DLD1 (cell line): ENCODE measurements around the gene SLC30A1.
"Not testable (repeated sequence)": the region's sequence is repeated elsewhere in the genome, so short reads cannot be mapped to it uniquely, and the experiment has no call there.

Source experiments
- in situ Hi-C: cut with HindIII; loops from 2 replicates; pipeline ENCODE4 v1.10.0; 2017; ENCODE audit warnings: low sequenced_read_pairs

The SLC30A1 gene

DNA sequence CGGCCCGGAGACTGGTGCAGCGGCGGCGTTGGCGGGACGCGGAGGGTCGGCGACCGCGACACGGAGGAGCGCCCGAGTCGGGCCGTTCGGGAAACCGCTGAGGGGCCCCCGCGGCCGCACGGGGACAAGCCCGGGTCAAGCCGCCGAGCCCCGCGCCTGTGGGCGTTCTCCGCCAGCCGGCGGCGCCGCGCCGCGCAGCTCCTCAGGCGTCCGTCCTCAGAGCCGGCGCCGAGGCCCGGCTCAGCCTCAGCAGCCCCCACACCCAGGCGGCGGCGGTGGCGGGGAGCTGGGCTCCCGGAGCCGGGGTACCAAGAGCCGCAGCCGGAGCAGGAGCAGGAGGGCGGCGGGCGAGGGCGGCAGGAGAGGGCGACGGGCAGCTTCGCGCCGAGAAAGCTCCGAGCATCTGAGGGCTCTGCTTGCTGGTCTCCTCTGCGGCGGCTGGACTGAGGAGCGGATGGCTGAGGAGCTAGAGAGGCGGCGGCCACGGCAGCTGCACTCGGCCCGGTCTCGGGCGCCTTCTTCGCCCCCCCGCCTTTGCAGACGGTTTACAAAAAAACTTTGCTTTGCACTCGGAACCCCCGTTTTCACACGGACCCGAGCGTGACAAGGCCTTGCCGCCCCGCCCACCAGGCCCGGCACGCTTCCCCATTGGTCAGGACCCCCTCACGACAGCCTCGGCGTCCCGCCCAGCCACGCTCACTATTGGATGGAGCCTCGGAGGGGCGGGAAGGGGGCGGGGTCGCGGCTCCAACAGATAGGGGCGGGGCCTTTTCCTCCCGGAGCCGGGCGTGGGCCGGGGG, at the start of gene SLC30A1:
Gene SLC30A1 (minus strand): TSS at position 522 of the 800 bp plus-strand sequence. CDS start 549 bp downstream, outside the sequence.
- in situ Hi-C loops: no loop called here

GRCh38 chr1:211628417-211628816, 49.5 kb upstream of the SLC30A1 start:
- in situ Hi-C loops: no loop called here

DNA sequence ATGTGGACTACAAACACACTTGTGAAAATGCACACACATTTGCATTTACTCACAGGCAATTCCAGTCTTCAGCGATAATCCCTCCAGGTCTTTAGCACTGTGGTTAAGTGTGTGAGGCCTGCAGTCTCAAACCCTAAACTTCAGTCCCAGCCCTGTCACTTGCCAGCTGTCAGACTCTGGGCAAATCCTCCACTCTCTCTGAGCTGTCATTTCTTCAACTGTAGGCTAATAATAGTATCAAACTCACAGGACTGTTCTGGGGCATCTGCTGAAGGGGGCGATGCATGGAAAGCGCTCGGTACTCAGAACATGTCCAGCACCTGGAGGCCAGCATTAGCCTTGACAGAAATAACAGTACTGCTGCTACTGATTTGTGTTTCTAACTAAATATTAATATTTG, 48.3 kb upstream of the SLC30A1 start:
- in situ Hi-C loops: no loop called here

DNA sequence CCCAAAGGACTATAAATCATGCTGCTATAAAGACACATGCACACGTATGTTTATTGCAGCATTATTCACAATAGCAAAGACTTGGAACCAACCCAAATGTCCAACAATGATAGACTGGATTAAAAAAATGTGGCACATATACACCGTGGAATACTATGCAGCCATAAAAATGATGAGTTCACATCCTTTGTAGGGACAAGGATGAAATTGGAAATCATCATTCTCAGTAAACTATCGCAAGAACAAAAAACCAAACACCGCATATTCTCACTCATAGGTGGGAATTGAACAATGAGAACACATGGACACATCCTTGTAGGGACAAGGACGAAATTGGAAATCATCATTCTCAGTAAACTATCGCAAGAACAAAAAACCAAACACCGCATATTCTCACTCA, 46.9 kb upstream of the SLC30A1 start:
- in situ Hi-C loops: not testable (repeated sequence)

- in situ Hi-C loops: no loop called here
These were observed 46.1 kb upstream of the SLC30A1 start for GRCh38 chr1:211625040-211625439.

GRCh38 chr1:211623515-211623914, 44.6 kb upstream of the SLC30A1 start:
- in situ Hi-C loops: no loop called here

DNA sequence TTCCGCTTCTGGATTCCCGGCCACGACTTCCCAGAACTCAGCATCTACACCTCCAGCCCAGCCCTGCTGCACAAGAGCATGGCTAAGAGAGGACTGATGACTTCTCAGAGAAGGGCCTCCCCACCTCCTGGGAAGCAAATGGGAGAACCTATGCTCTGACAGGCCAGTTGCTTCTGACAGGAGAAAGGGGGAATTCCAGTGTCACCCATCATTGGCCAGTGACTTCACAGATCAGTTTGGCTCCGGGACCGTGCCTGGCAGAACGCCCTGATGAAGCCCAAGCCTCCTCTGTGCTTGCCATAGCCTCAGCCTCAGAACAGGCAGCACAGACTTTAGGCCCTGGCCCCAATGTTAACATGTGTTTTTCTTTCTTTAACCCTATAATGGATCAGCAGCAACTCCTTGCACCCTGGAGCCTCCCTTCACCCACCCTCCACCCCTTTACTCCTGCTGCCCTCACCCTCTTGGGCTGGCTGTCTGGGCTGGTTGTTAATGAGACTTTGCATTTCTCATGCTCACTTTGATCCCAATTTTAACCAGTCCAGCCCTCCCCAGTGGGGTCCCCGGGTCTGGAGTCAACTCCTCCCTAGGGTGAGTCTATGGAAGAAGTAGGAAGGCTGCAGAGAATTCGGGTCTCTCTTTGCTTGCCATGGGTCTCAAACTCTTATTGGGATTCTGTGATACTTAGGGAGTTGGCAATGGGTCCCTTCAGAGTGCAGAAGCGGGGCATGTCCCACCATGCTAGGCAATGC, 42.7 kb upstream of the SLC30A1 start:
- in situ Hi-C loops: no loop called here

GRCh38 chr1:211620097-211620496, 41.1 kb upstream of the SLC30A1 start:
- in situ Hi-C loops: no loop called here

DNA sequence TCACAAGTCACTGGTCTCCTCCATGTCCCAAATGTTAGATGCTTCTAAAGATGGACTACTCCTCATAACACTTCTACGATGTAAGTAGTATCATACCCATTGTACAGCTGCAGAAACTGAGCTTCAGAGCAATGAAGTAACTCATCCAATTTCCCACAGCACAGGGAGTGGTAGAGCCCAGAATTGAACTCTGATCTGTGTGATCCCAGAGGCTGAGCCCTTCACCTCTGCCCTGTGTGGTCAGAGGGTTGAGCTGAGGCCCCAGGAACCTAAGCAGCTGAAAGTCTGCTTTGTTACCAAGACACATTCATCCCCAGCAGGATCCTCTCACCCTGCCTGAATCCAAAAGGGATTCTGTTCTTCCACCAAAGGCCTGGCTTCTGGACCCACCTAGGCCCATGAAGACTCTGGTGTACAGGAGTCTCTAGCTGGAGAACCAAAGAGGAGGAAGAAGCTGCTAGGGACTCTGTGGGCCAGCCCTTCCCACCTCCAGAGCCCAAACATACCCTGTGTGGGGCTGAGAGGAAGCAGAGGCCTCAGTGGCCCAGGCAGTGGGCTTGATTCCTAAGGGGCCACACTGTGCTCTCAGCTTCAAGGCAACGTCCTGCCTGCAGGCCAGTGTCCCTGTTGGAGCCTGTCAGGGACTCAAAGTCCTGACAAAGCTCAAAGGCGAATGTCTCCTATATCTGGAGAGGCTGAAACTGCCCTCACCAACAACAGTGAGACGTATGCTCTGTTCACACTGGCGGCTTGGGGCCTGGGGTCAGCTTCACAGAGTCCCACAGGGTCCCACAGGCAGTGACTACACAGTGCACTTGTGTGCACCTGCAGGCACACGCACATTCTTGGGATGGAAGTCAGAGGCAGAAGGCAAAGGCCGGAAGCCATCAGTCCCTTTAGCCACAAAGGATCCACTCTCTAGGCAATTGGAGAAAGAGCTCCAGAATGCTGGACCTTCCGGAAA, 40.4 kb upstream of the SLC30A1 start:
- in situ Hi-C loops: no loop called here

- in situ Hi-C loops: no loop called here
These were observed 38.0 kb upstream of the SLC30A1 start for GRCh38 chr1:211616965-211617297.

- in situ Hi-C loops: no loop called here
These were observed 37.4 kb upstream of the SLC30A1 start for GRCh38 chr1:211616231-211616964.

DNA sequence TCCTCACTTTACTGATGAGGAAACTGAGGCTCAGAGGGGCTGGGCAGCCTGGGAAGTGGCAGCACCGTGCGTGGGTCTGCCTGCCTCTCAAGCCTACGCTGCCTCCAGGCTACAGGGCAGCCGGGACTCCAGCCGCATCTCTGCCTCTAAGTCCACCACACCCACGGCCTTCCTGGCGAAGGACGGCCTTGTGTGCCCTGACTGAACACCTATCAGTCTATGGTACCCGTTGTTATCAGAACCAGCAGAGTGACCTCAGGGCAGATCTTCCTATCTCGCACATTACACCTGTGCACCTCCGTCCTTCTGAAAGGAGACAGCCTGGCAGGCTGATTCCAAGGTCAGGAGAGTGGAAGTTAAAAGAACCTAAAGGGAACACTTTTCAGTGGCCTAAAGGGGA, 35.7 kb upstream of the SLC30A1 start:
- in situ Hi-C loops: no loop called here

- in situ Hi-C loops: no loop called here
These were observed 35.0 kb upstream of the SLC30A1 start for GRCh38 chr1:211613951-211614350.

- in situ Hi-C loops: no loop called here
These were observed 34.4 kb upstream of the SLC30A1 start for GRCh38 chr1:211613108-211613947.

- in situ Hi-C loops: no loop called here
These were observed 33.8 kb upstream of the SLC30A1 start for GRCh38 chr1:211612786-211613107.

DNA sequence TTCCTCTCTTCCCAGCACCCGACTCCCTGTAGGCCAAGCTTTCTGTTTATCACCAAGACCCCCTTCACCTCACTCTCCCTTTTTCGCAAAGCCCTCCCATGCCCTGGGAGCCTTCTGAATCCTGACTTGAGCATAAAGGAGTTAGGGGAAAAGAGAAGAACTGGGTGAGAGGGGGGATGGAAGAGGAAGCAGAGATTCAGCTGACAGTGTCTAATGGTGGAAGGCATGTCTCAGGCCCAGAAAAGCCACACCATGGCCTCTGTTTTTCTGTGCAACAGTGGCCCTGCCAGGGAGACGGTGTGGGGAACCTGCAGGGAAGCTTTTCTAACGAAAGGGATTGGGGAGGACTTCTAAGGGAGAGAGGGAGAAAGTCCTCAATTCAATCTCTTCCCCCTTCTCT, 32.9 kb upstream of the SLC30A1 start:
- in situ Hi-C loops: no loop called here

GRCh38 chr1:211610779-211611556, 32.0 kb upstream of the SLC30A1 start:
- in situ Hi-C loops: no loop called here

DNA sequence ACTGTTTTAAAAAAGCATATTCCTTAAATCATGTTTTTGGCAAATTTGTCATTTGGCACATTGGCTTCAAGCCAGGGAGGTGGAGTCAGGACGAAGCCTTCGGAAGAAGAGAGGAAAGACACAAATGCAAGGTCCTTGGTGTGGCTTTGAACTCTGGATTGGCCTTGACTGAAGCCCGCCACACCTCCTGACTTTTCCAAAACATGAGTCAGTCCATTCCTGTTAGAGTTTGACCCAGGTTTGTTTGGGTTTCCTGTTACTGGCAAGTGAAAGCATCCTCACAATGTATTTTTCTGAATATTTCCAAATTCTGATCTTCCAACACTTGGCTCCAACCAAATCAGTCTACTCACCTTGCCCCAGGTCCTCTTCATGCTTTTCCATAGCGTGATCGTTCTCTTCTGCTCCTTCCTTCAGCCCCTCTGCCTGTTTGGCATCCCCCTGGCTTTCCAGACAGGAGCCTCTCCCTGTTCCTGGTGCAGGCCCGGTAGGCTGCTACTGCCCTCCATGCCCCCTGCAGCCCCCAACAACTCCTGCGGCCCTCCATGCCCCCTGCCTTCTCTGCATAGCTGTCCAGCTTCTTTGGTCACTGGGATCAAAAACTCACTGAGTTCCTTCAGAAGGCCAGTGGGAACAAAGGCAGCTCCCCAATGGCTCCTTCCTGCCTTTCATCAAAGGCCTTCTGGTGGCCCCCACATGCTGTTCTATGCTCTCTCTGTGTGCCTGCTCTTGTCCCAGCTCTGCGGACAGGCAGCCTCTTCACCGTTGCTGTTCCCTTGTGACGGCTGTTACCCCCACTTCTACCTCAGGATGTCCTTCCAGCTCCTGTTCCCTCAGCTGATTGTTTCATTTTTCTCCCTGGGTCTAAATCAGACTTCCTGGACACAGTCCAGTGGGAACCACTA, 30.4 kb upstream of the SLC30A1 start:
- in situ Hi-C loops: no loop called here
